Measurements from ENCODE around the gene TUBB6. TPM values are rescaled to one million over a fixed set of nuclear protein-coding genes. Genes with fewer than 3 reads are reported as not detected.

The TUBB6 gene
- total and polyA plus RNA-seq, 2 of the 13 experiments (the other 11 are each of a cell fraction or from before 2014, with no cell fraction given) = 9.9 to 28.6 TPM

GRCh38 chr18:12347895-12348294 is 39.9 kb downstream of the TUBB6 start (continued):
- no peak for TF ChIP-seq ZNF275 (CRISPR knock-in tag; IDR thresholded peaks at IDR 0.05; ENCODE audit: borderline replicate concordance)
- no peak for TF ChIP-seq CREB3 (CRISPR knock-in tag; IDR thresholded peaks at IDR 0.05)

- ATAC-seq (no peak), FAIRE-seq (no peak), DNase-seq (ENCODE audit: low spot score) (no peak)
- intact Hi-C loops (cut with micrococcal nuclease; ENCODE audit: unreplicated experiment) = no loop called here
- CTCF ChIA-PET (ENCODE audit: low intra/inter-chr PET ratio, low total read pairs) = no interaction called here
- 100% methylated on average over 3 of the region's 5 CpGs for WGBS (ENCODE audit: low lambda C conversion rate)
- Histone ChIP-seq H3K79me2 (ENCODE audit: insufficient read depth, low read length) (no peaks in the 10 kb centered on the region), H2AFZ (ENCODE audit: low read length) (no peak overlapping the region), H3K9me3 (ENCODE audit: low read length) (no peaks in the 10 kb centered on the region), H3K27ac (ENCODE audit: extremely low read length, insufficient read depth, low read length) (no peak overlapping the region), H3K27me3 (ENCODE audit: control insufficient read depth in 1 of 2, insufficient read depth in 2 of 2, low read length in 2 of 2) (no peaks in the 10 kb centered on the region), H3K4me2 (ENCODE audit: low read depth, low read length) (no peak overlapping the region), H3K9ac (ENCODE audit: insufficient read depth, low read depth, low read length) (no peak overlapping the region), H3K4me1 (ENCODE audit: insufficient read depth, low read length) (no peaks in the 10 kb centered on the region), H3K4me3 (replicated peaks in 1 of 3; ENCODE audit: insufficient read depth in 1 of 3, low read depth in 2 of 3, low read length in 3 of 3) (no peak overlapping the region), H4K20me1 (ENCODE audit: insufficient read depth, low read length) (no peaks in the 10 kb centered on the region), H3K36me3 (replicated peaks in 1 of 2; ENCODE audit: control insufficient read depth in 1 of 2, insufficient read depth in 2 of 2, low read length in 2 of 2) (peaks cover 32 to 85% of the 10 kb centered on the region in 2 experiments)
- no peak for TF ChIP-seq MAX (IDR thresholded peaks at IDR 0.05)
- TF ChIP-seq ZNF790 (CRISPR knock-in tag; IDR thresholded peaks at IDR 0.05; ENCODE audit: borderline replicate concordance) = no peak
- no peak for TF ChIP-seq ZBTB3 (CRISPR knock-in tag; IDR thresholded peaks at IDR 0.05; ENCODE audit: borderline replicate concordance, low read depth)
- TF ChIP-seq RBM22 (optimal IDR thresholded peaks at IDR 0.05; ENCODE audit: low read length) = peak; percentile 24
- no peak for TF ChIP-seq MAFK (conservative IDR thresholded peaks at IDR 0.05 in 1 of 2, IDR thresholded peaks at IDR 0.05 in 1 of 2; ENCODE audit: low read length in 2 of 2)
- TF ChIP-seq ZBTB46 (CRISPR knock-in tag; IDR thresholded peaks at IDR 0.05; ENCODE audit: borderline replicate concordance) = no peak
- POLR2A ChIA-PET = no interaction called here
- in situ Hi-C loops (cut with HindIII; ENCODE audit: extremely low pct_ligation_motif_present, low pct_unique_long_range_greater_than_20kb) = no loop called here
- no TSS peak for BruUV-seq (replicated peaks)
Measured at GRCh38 chr18:12352188-12352587, 44.1 kb downstream of the TUBB6 start.

All from HepG2 (cell line).